SHP77 treated with DMSO at 0.1 percent for 48 hours (cell line): Measurements from ENCODE around the gene GJA4.

Experiments used
- DNase-seq: peaks from one replicate; lab custom pipeline; 2025; lab: John Stamatoyannopoulos, UW

Gene GJA4

DNA sequence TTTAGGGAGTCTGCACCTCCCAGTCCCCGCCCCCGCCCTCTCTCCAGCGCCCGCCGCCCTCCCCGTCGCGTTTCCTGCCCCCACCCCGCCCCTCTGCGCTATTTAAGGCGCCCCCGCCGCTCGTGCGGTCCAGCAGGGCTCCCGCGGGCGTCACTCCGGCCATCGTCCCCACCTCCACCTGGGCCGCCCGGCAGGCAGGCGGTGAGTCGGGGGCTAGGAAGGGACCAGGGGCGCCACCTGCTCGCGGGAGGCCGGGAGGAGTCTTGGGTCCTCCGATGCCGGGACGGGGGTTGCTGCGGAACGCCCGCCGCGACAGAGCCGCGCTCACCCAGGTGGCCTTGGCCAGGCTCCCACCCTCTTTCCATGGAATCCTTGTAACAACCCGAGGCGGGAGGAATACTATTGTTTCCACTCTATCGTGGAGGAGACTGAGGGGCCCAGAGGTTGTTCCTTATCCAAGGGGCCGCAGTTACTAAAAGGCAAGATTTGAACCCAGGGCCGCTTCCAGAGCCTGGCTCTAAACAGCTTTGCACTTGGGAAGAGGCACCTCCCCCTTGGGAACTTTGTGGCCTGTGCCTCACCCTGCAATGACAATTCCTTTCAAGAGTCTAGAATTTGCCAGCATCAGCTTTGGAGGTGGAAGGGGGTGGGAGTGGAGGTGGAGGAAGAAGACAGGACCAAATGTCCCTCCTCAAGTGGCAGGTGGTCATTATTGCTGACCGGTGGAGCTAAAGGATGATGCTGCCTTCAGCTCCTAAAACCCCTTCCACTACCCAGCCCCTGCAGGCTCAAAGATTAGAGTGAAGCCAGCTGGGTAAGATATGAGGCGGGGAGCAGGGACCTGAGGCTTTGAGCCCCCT is at the start of gene GJA4:
Gene GJA4, plus strand, starts transcription at position 132 of the 860 bp plus-strand sequence. CDS start 1,215 bp downstream, outside the sequence.
- DNase-seq, result no peak

DNA sequence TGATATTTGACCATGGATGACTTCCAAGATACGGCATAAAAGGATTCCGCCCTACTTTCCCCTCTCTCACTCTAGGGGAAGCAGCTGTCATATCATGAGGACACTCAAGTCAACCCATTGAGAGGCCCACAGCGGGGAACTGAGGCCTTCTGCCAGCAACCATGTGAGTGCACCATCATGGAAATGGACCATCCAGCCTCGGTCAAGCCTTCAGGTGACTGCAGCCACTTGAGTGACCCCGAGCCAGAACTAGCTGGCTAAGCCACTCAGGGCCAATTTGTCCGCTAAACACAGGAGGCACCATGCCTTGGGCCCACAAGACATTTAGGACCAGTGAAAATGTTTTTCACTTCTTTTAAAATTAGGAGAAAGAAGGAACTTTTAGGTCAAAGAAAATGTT is 49.0 kb upstream of the GJA4 start:
- DNase-seq, result no peak

DNA sequence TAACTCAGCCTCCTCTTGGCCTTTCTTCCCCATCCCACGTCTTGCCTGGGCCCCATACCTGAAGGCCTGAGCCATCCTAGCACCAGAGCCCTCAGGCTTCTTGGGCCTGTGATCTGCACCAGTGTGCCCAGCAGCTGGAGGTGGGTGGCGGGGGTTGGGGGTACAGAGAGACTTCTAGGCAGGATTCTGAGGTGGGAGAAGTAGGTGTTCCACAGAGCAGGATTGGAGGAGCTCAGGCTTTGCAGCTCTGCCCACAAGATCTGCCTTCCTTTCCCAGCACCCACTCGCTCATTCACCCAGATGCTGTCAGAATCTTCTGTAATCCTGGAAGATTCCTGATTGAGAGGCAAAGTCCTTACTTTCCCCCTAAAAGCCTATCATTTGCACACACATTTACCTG is 47.9 kb upstream of the GJA4 start:
- no peak for DNase-seq

DNA sequence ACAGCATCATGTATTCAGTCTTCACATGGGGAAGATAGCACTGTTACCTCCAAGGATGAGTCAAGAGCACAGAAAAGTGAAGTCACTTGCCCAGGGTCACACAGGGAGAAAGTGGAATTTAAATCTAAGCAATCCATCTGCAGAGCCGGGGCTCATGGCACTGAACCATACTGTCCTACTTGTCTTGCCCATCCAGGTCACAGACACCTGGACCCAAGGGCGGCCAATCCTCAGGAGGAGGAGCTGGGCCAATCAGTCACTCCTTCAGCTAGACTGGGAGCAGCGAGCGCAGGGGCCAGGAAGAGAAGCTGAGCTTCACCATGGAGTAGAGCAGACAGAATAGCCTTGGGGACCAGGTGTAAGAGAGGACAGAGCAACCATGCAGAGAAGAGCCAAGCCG is 47.1 kb upstream of the GJA4 start:
- no peak for DNase-seq

DNA sequence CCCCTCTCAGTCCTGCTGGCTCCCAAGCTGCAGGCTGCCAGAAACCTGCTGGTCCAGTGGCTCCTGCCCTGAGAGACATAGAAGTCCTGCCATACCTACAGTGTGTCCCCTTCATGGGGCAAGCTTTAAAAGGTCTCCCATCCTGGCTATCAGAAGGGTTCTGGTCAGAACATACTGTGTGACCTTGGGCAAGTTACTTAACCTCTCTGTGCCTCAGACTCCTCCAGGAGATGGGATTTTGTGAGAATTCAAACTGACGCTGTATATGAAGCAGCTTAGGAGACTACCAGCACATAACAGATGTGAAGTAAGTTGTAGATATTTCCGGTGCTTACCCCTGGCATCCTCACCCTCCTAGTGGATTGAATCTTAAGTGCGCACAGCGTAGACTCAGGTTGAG is 46.7 kb upstream of the GJA4 start:
- no peak for DNase-seq

DNA sequence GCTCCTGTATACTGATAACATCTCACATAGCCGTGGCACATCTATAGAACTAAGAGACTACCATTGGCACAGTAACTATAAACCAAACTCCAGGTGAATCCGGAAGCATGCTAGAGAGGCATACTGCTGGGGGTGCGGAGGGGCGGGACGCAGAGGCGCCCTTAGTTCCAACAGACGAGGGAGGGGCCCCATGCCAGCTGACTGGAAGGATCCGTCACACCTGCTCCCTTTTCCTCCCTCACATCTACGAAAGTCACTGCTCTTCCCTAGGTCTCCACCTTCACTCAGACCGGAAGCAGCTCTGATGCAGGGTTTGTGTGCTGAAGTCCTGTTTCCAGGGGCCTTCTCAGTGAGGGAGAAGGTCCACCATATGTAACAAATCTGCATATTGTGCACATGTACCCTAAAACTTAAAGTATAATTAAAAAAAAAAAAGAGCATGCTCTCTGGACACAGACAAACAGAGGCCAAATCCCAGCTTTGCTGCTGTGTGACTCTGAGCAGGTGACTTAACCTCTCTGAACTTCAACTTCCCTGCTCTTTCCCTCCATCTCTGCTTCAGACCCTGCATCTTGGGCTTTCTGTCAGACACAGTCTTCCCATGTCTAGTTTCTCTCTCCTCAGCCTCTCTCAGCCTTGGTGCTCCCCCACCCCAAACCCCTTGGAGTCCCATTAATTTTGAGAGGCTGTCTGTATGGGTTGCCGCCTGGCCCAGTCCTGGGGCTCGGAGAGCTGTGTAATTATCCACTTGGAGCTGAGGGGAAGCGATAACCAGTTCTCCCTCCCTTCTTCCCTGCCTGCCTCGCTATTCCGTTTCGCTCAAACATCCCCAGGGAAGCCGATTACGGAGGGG is 45.8 kb upstream of the GJA4 start:
- DNase-seq, result no peak

DNA sequence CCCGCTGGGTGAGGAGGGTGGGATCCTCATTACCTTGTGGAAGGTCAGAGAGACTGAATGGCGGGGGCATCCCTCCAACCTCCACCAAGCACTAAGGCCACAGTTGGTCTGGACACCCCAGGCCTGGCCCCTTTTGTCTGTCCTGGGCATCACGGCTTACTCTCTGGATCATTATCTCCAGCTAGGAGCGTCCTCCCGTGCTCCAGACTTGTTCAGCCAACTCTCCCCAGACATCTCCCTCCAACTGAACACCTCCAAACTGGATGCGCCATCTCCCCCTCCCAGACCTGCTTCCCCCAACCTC is 45.2 kb upstream of the GJA4 start:
- no peak for DNase-seq

DNA sequence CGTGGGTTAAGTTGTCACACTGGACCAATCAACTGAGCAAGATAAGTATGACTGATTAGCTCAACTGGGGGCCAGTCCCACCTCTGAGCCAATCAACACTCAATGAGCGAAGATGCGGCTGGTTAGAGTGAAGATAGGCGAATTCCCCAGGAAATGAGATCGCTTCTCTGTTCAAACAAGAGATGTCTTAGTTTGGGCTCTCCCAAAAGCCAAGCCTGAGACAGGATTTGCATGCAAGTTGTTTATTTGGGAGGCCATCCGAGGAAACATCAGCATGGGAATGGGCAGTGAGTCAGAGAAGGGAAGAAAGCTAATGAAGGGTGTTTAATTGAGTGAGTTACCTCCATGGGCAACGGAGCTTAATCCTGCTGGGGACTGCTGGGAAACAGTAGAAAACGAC is 42.8 kb upstream of the GJA4 start:
- DNase-seq, result no peak

DNA sequence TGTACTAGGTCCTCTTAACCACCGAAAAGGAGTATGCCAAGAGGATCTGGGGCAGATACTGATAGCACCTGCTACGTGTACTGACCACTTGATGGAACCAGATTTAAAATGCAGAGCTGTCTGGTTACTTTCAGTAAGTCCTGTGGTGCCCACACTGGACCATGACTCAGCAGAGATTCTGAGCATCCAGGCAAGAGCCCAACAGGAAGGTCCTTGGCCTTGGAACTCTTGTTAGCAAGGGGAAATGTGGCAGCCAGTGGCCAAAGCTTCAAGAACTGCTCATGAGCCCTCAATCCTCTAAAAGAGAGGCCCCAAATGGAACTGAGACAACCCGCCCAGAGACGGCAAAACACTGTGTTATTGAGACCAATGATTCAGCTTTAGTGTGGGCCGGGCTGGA is 42.2 kb upstream of the GJA4 start:
- no peak for DNase-seq

DNA sequence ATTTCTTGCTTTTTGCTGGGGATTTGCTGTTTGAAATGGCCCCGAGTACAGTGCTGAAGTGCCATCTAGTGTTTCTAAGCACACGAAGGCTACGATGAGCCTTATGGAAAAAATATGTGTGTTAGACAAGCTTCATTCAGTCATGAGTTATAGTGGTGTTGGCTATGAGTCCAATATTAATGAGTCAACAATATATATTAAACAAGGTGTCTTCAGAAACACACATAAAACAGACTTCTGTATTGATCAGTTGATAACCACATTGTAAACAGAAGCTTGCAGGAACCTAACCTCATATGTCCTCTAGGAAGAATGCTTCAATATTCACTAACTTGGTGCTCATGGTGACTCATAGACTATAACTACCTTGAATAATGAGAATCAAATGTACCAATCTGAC is 39.6 kb upstream of the GJA4 start:
- DNase-seq, result no peak

DNA sequence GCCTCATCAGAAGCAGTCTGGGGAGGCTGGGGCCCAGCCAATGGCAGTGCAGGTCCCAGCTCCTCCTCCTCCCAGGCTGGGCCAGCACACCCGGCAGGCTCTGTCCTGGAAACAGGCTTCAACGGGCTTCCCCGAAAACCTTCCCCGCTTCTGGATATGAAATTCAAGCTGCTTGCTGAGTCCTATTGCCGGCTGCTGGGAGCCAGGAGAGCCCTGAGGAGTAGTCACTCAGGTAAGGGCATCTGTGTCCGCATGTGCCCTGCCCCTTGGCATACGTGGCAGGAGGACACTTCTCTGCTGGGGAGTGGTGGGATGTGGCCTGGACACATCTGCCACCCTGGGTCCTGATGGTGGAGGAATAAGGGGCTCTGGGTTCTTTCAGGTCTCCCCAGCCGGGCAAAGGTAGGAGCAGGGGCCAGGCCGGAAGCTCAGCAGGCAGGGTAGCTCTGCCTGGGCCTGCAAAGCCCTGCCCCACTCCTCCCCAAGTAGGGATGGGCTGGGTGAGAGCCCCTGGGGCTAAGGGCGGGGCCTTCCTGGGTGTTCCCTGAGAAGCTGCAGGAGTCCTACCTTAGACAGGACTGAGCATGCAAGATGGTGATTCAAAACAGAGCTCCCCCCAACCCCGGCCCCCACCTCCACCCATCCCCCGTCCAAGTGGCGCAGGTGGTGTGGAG is 37.7 kb upstream of the GJA4 start, which contains the start of gene GJB5:
Gene GJB5, plus strand, starts transcription at position 84 of the 674 bp plus-strand sequence. CDS start 2,284 bp downstream, outside the sequence.
- no peak for DNase-seq

DNA sequence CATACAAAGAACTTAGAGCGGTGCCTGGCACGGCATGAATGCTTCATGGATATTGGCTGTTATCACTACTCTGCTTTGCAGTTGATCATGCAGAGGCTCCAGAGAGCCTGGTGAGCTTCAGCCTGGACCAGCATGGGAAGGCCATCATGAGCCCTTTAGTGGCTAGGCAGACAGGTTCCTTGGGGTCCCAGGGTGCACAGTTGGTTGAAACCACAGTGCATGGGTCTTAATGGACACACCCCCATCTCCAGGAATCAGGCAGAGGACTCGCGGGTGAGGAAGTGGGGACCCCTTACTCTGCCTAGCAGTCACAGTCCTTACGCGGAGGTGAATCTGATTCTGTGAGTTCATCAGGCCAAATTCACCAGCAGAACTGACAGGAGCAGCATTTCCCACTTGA is 36.8 kb upstream of the GJA4 start:
- no peak for DNase-seq

DNA sequence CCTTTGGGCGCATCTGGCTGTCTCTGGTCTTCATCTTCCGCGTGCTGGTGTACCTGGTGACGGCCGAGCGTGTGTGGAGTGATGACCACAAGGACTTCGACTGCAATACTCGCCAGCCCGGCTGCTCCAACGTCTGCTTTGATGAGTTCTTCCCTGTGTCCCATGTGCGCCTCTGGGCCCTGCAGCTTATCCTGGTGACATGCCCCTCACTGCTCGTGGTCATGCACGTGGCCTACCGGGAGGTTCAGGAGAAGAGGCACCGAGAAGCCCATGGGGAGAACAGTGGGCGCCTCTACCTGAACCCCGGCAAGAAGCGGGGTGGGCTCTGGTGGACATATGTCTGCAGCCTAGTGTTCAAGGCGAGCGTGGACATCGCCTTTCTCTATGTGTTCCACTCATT is 35.4 kb upstream of the GJA4 start:
- DNase-seq, result no peak

DNA sequence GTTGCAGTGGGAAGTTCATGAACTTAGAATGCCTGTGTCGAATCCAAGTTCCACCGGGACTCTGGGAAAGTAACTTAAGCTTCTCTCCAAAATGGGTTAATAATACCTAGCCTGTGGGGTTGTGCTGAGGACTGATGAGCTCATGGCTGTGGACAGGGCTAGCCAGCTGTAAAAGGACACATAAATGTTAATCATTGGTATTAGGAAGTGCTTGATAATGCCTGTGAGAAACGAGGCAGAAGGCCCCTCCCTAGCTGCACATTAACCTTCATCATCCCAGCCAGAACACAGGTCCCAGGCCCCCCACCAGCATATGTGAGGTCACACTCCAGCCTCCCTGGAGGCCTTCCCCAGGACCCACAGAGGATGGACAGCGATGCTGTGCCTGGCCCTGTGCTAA is 34.0 kb upstream of the GJA4 start:
- DNase-seq, result no peak

DNA sequence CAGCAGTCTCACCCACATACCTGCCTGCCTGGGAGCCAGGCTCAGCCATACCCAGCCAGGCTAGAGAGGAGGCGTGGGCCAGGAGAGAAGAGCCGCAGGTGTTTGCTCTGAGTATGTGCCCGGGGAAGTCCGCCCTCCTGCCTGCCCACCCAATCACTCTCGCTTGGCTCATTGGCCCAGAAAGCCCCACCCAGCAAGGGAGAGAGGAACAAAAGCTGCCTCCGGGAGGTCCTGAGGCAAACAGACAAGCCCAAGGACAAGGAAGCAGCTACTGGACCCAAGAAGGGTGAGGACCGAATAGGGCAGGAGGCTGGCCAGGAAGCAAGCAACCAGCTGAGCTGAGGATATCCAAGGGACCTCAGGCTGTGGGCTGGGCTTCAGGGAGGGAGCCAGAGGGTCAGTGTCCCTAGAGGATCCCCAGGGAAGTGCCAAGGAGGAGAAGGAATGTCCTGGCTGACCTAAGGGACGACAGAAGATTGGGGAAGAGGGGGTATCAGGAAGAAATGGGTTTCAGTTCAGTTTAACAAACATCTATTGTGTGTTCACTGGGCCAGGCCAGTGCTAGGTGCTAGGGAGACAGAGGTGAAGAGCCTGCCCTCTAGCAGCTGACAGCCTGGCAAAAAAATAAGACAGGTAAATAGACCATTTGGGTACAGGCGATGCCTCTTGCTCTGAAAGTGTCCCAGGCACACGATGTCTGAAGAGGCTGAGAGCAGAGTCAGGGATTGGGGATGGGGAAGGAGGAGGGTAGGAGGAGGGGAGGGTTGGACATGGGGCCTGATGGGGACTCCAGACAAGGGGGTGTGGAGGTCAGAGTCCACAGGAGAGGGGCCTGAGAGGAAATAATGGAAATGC is 33.1 kb upstream of the GJA4 start, which contains the start of gene GJB4:
Gene GJB4, plus strand, starts transcription at position 238 of the 855 bp plus-strand sequence. CDS start 1,515 bp downstream, outside the sequence.
- DNase-seq, result no peak

DNA sequence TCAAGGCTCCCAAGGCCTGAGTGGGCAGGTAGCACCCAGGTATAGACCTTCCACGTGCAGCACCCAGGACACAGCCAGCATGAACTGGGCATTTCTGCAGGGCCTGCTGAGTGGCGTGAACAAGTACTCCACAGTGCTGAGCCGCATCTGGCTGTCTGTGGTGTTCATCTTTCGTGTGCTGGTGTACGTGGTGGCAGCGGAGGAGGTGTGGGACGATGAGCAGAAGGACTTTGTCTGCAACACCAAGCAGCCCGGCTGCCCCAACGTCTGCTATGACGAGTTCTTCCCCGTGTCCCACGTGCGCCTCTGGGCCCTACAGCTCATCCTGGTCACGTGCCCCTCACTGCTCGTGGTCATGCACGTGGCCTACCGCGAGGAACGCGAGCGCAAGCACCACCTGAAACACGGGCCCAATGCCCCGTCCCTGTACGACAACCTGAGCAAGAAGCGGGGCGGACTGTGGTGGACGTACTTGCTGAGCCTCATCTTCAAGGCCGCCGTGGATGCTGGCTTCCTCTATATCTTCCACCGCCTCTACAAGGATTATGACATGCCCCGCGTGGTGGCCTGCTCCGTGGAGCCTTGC is 31.5 kb upstream of the GJA4 start:
- DNase-seq, result no peak

DNA sequence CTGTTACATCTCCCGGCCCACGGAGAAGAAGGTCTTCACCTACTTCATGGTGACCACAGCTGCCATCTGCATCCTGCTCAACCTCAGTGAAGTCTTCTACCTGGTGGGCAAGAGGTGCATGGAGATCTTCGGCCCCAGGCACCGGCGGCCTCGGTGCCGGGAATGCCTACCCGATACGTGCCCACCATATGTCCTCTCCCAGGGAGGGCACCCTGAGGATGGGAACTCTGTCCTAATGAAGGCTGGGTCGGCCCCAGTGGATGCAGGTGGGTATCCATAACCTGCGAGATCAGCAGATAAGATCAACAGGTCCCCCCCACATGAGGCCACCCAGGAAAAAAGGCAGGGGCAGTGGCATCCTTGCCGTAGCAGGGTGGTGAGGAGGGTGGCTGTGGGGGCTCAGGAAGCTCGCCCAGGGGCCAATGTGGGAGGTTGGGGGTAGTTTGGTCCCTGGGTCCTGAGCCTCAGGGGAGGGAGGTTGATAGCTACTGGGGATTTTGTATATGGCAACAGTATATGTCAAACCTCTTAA is 31.0 kb upstream of the GJA4 start:
- no peak for DNase-seq

DNA sequence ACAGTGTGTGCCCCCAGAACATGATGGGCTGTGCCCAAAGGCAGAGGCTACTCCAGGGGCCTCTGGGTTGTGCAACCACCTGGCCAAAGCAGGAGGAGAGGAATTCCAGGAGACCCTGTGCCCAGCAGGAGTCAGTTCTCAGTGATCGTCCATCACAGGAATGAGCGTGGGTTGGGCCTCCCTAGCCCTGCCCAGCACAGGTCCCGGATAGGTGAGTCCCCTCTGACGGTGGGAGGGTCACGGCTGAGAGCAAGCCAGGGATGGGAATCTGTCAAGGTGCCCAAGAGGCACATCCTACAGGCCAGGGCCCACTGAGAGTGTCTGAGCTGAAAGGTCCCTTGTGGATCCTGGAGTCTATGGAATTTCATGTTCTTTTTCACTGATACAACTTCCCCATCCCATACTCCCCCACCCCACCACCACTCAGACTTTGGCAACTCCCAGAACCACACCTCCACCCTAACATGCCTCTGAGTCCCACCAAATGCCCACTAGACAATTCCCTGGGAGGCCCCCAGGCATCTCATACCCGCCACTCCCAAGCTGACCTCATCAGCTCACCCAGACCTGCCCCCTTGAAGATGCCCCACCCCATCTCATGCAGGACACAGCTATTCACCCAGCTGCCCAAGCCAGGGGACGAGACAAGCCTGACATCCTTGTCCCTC is 30.2 kb upstream of the GJA4 start:
- DNase-seq, result no peak

DNA sequence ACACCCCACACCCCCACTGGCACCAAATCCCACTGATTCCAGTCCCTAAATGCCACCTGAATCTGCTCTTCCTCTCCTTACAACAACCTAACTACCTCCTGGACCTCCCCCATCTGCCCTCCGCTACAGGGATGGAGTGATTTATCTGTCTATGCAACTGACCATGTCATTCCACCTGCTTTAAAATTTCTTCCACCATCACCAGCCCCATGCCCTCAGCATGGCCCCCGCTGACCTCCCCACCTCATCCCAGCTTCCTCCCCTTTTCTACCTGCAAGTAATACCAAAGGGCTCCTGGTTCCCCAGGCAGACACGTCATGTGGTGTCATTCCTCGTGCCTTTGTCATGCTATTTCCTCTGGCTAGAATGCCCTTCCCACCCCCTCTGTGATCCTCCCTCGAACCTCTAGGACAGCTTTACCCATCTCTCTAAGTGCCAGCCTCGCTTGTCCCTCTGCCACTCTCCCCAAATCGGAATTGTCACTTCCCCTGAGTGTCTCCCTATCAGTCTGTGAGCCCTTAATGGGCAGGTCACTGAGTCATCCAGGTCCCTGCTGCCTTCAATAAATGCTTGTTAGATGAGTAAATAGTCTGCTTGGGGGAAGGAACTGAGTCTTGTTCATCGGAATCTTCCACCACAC is 29.5 kb upstream of the GJA4 start:
- no peak for DNase-seq

DNA sequence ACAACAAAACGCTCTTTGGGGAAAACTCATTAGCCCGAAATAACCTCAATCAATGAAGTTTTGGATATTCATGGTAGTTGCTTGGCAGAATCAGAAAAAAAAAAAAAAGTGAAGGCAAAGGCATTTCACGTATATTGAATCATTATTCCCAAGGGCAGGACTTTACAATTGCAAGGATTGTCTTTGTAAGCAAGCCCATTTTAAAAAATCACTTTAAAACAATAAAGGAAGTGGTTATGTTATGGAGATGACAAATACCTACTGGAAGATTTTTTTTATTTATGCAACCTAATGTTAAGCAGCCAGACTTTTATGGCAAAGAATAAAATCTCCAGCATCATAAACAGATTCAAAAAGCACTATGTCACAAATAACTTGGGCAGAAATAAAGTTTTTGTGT is 23.9 kb upstream of the GJA4 start:
- no peak for DNase-seq
